WTC11 (cell line): ENCODE data around the gene CENPK. TPM values are rescaled to one million over a fixed set of nuclear protein-coding genes. Genes with fewer than 3 reads are reported as not detected.

ENCODE experiments used
- AFF4 ChIP-seq: sonication (generic); formaldehyde crosslinking; IDR thresholded peaks from 2 replicates; pipeline ENCODE4 v1.8.1; 2023; ENCODE audit warnings: mild to moderate bottlenecking, missing genetic modification reagents, borderline replicate concordance
- ATF6 ChIP-seq: sonication (generic); formaldehyde crosslinking; IDR thresholded peaks from 2 replicates; pipeline ENCODE4 v1.8.1; 2023; ENCODE audit warnings: mild to moderate bottlenecking, missing genetic modification reagents
- CBFB ChIP-seq: sonication (generic); formaldehyde crosslinking; IDR thresholded peaks from 2 replicates; pipeline ENCODE4 v1.8.1; 2022; ENCODE audit warnings: mild to moderate bottlenecking, low read depth, missing genetic modification reagents
- FOXP1 ChIP-seq: sonication (generic); formaldehyde crosslinking; IDR thresholded peaks from 2 replicates; pipeline ENCODE4 v1.8.0; 2022; ENCODE audit warnings: missing genetic modification reagents, mild to moderate bottlenecking, moderate library complexity, borderline replicate concordance
- FOXP4 ChIP-seq: sonication (generic); formaldehyde crosslinking; IDR thresholded peaks from 2 replicates; pipeline ENCODE4 v1.8.0; 2022; ENCODE audit warnings: mild to moderate bottlenecking, missing genetic modification reagents
- HMGXB4 ChIP-seq: sonication (generic); formaldehyde crosslinking; IDR thresholded peaks from 2 replicates; pipeline ENCODE4 v1.8.1; 2023; ENCODE audit warnings: mild to moderate bottlenecking, moderate library complexity, missing genetic modification reagents
- IRF2 ChIP-seq: sonication (generic); formaldehyde crosslinking; IDR thresholded peaks from 2 replicates; pipeline ENCODE4 v1.8.0; 2022; ENCODE audit warnings: low read depth, missing genetic modification reagents, borderline replicate concordance
- JAZF1 ChIP-seq: fragments of 250-450 bp; sonication (Bioruptor Pico); IDR thresholded peaks from 2 replicates; pipeline ENCODE4 v1.9.0; 2021; ENCODE audit warnings: moderate library complexity, mild to moderate bottlenecking, inconsistent platforms
- NR1H2 ChIP-seq: sonication (generic); formaldehyde crosslinking; IDR thresholded peaks from 2 replicates; pipeline ENCODE4 v1.9.0; 2021; ENCODE audit warnings: mild to moderate bottlenecking, moderate library complexity, missing genetic modification reagents
- NR3C1 ChIP-seq: sonication (generic); formaldehyde crosslinking; conservative IDR thresholded peaks from 2 replicates; pipeline ENCODE4 v1.8.1; 2023; ENCODE audit warnings: low read depth, mild to moderate bottlenecking, missing genetic modification reagents
- PRRX2 ChIP-seq: fragments of 250-450 bp; sonication (Bioruptor Pico); IDR thresholded peaks from 2 replicates; pipeline ENCODE4 v1.8.0; 2021; ENCODE audit warnings: mild to moderate bottlenecking
- RORB ChIP-seq: fragments of 250-450 bp; sonication (Bioruptor Pico); IDR thresholded peaks from 2 replicates; pipeline ENCODE4 v1.9.0; 2021; ENCODE audit warnings: mild to moderate bottlenecking
- TCF7 ChIP-seq: sonication (generic); formaldehyde crosslinking; IDR thresholded peaks from 2 replicates; pipeline ENCODE4 v1.8.0; 2022; ENCODE audit warnings: mild to moderate bottlenecking, low read depth, missing genetic modification reagents, moderate library complexity
- USF1 ChIP-seq: sonication (generic); formaldehyde crosslinking; IDR thresholded peaks from 2 replicates; pipeline ENCODE4 v1.8.0; 2022; ENCODE audit warnings: mild to moderate bottlenecking, missing genetic modification reagents
- USF2 ChIP-seq: sonication (generic); formaldehyde crosslinking; IDR thresholded peaks from 2 replicates; pipeline ENCODE4 v1.8.1; 2023; ENCODE audit warnings: mild to moderate bottlenecking, missing genetic modification reagents, moderate library complexity
- ZBTB43 ChIP-seq: sonication (generic); formaldehyde crosslinking; IDR thresholded peaks from 2 replicates; pipeline ENCODE4 v1.8.1; 2023; ENCODE audit warnings: mild to moderate bottlenecking, missing genetic modification reagents
- ZMAT4 ChIP-seq: fragments of 250-450 bp; sonication (Bioruptor Pico); IDR thresholded peaks from 2 replicates; pipeline ENCODE4 v1.9.0; 2021; ENCODE audit warnings: mild to moderate bottlenecking
- ZNF263 ChIP-seq: sonication (generic); formaldehyde crosslinking; IDR thresholded peaks from 2 replicates; pipeline ENCODE4 v1.8.1; 2022; ENCODE audit warnings: low read depth, mild to moderate bottlenecking, moderate library complexity, missing genetic modification reagents
- ZNF423 ChIP-seq: fragments of 250-450 bp; sonication (Bioruptor Pico); IDR thresholded peaks from 2 replicates; pipeline ENCODE4 v2.1.2; 2022; ENCODE audit warnings: mild to moderate bottlenecking, moderate library complexity
- total RNA-seq: library from RNA; stranded (reverse); gene quantifications from 3 replicates; pipeline ENCODE4 v1.2.3, GENCODE V29; 2021

Gene CENPK
- total RNA-seq, 1 experiment from 2014 or later: 37.5 TPM

- TF ChIP-seq CBFB (CRISPR knock-in tag) (no peak), NR3C1 (CRISPR knock-in tag) (no peak), RORB (CRISPR knock-in tag) (no peak), USF2 (CRISPR knock-in tag) (no peak), PRRX2 (CRISPR knock-in tag) (no peak), NR1H2 (CRISPR knock-in tag) (no peak), USF1 (CRISPR knock-in tag) (no peak), ZMAT4 (no peak), ATF6 (CRISPR knock-in tag) (no peak), HMGXB4 (CRISPR knock-in tag) (no peak; the same call in 1 of the 2 replicates), ZNF263 (CRISPR knock-in tag) (no peak), ZBTB43 (CRISPR knock-in tag) (0 out of 2 replicates have a peak, but pooled peaks have one; percentile 39), ZNF423 (CRISPR knock-in tag) (no peak), JAZF1 (CRISPR knock-in tag) (no peak), AFF4 (no peak), FOXP1 (peak; percentile 52; the same call in 1 of the 2 replicates), TCF7 (no peak), IRF2 (no peak), FOXP4 (CRISPR knock-in tag) (peak; percentile 18; the same call in 1 of the 2 replicates)
Measured at GRCh38 chr5:65562731-65563701, at the start of gene CENPK, which contains the start of gene PPWD1 (continued).
